Uterus (tissue), 2 donors: ENCODE measurements around the gene PM20D2.

Experiments used
- POLR2A ChIP-seq, 2 donors: fragments of 450-650 bp; IDR thresholded peaks; one replicate each; pipeline ENCODE4 v1.6.1; 2016; ENCODE audit warnings: antibody characterized with exemption in 2 of 2, mild to moderate bottlenecking in 1 of 2, moderate library complexity in 1 of 2
- TF ChIP-seq, protein P1 (sequence below), 4 experiments: fragments of 200-600 bp in 2 of 4; fragments of 450-650 bp in 2 of 4; sonication (generic) in 2 of 4; IDR thresholded peaks; one replicate each; pipeline ENCODE4 v1.5.1; 2016 to 2019; ENCODE audit warnings: antibody characterized with exemption in 4 of 4, mild to moderate bottlenecking in 2 of 4, moderate library complexity in 1 of 4

DNA sequence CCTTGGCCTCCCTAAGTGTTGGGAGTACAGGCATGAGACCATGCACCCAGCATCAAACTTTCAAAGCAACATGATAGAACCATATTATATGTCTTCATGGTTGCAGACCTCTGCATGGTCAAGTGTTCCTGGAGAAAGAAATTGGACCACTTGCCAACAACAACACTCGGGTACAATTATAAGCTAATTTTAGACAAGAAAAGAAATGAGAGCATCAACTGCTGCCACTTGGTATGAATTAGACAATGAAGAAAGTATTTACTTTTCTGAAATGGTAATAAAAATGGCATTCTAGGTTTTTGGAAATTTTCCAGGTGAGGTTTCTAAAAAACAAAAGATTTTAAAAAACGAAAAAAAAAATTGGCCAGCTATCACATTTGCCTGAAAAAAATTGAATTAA lies 7.7 kb upstream of the PM20D2 start:
- no peak for TF ChIP-seq POLR2A (IDR thresholded peaks at IDR 0.05)
- TF ChIP-seq, protein P1, sequence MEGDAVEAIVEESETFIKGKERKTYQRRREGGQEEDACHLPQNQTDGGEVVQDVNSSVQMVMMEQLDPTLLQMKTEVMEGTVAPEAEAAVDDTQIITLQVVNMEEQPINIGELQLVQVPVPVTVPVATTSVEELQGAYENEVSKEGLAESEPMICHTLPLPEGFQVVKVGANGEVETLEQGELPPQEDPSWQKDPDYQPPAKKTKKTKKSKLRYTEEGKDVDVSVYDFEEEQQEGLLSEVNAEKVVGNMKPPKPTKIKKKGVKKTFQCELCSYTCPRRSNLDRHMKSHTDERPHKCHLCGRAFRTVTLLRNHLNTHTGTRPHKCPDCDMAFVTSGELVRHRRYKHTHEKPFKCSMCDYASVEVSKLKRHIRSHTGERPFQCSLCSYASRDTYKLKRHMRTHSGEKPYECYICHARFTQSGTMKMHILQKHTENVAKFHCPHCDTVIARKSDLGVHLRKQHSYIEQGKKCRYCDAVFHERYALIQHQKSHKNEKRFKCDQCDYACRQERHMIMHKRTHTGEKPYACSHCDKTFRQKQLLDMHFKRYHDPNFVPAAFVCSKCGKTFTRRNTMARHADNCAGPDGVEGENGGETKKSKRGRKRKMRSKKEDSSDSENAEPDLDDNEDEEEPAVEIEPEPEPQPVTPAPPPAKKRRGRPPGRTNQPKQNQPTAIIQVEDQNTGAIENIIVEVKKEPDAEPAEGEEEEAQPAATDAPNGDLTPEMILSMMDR (IDR thresholded peaks at IDR 0.05) = no peak
